Measurements from ENCODE around the gene ETFA.
"Not testable (repeated sequence)": the region's sequence is repeated elsewhere in the genome, so short reads cannot be mapped to it uniquely, and the experiment has no call there.

The ETFA gene

DNA sequence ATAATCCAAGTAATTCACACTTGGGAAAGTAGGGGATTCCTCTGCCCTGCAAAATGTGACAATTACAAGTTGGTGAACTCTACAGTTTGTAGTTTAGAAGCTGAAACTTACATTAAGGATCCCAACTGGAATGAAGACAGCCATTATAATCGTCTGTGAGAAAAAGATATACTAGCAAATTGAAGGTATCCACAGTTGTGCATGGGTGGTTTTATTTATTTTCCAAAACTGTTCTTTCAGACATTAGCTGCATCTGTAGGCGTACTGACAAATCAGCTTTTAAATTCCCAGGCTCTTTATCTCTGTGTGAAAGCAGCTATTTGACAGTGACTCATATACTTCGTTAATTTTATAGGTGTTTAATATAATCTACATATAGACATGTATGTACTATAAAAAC, 12.8 kb upstream of the ETFA start:
- no peak for DNase-seq

DNA sequence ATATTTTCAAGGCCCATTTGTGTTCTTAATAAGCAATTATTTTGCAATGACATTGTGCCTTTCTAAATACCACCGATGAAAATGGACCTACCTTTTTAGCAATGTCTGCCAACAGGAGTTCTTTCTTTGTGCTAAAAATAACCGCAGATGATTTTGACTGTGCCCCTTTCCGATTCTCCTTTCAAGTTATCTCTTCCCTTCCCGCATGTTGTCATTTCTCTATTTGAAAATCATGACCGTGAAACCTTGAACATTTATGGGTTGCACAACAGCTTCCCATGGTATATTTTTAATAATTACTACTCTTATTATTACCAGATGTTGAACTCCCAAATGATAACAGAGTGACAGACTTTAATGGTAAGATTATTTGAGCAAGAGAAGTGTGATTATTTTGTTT, 10.3 kb upstream of the ETFA start:
- DNase-seq, result no peak

GRCh38 chr15:76321171-76321570, 9.9 kb upstream of the ETFA start:
- DNase-seq, result no peak

- DNase-seq, result no peak
Observed at GRCh38 chr15:76320012-76320411, 8.7 kb upstream of the ETFA start.

GRCh38 chr15:76313731-76314130, 2.5 kb upstream of the ETFA start:
- DNase-seq, result no peak

- not testable (repeated sequence) for DNase-seq
Observed at GRCh38 chr15:76313175-76313567, 1.9 kb upstream of the ETFA start.

- no peak for DNase-seq
Observed at GRCh38 chr15:76312540-76313174, 1.4 kb upstream of the ETFA start.

GRCh38 chr15:76310475-76311099, 682 bp downstream of the ETFA start:
- no peak for DNase-seq

GRCh38 chr15:76309601-76310330, 1.5 kb downstream of the ETFA start:
- DNase-seq, result no peak

- DNase-seq, result no peak
Observed at GRCh38 chr15:76303909-76304308, 7.4 kb downstream of the ETFA start.

DNA sequence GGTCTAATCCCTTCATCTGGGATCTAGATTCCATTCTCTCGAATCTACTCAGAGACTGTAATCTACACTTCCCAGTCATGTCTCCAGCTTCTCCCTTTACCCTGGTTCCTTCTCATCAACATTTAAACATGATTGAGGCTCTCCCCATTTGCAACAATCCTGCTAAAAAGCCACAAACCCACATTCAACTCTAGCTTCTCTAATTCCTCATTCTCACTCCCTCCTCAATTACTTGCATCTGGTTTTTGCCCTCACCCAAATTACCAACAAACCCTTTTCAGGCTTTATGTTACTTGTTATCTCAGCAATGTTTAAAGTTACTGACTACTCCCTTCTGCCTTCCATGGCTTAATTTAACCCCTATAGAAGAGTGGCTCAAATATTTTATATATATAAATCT, 11.5 kb downstream of the ETFA start:
- no peak for DNase-seq

DNA sequence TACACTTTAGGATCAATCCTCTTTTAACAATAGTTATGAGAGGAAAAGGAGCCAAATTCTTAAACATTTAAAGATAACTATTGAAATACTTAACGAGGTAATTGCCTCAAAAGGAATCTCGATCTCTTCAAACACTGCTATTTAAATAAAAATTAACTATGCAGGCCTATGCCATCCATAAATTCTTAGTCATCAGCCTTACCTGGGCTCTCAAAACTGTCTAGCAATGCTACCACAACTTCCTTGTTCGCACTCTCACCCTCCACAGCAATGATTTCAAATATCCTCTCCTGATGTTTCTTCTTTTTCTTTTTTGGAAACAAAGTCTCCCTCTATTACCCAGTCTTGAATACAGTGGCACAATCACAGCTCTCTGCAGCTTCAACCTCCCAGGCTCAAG, 12.3 kb downstream of the ETFA start:
- no peak for DNase-seq

- DNase-seq, result not testable (repeated sequence)
Observed at GRCh38 chr15:76297951-76298350, 13.3 kb downstream of the ETFA start.

DNA sequence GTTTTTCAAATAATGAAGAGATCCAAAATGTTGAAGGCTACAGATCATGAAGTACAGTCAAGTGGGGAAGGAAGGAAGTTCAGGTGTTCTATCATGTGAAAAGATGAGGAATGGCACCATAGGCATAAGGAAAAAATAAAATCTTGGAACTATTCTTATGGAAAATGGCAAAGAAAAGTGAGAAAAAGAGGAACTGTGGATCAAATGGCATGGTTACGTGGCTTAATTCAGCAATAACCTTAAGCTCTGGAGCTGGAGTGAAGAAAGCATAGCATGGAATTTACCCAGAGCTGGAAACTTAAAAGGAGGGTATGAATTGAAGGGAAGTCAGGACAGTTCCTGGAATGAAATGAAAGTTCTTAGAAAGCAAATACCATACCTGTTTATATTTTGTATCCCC, 14.4 kb downstream of the ETFA start:
- DNase-seq, result no peak

- DNase-seq, result not testable (repeated sequence)
Observed at GRCh38 chr15:76294463-76294862, 16.8 kb downstream of the ETFA start.

- no peak for DNase-seq
Observed at GRCh38 chr15:76293361-76293760, 17.9 kb downstream of the ETFA start.

GRCh38 chr15:76289582-76289981, 21.7 kb downstream of the ETFA start:
- no peak for DNase-seq

DNA sequence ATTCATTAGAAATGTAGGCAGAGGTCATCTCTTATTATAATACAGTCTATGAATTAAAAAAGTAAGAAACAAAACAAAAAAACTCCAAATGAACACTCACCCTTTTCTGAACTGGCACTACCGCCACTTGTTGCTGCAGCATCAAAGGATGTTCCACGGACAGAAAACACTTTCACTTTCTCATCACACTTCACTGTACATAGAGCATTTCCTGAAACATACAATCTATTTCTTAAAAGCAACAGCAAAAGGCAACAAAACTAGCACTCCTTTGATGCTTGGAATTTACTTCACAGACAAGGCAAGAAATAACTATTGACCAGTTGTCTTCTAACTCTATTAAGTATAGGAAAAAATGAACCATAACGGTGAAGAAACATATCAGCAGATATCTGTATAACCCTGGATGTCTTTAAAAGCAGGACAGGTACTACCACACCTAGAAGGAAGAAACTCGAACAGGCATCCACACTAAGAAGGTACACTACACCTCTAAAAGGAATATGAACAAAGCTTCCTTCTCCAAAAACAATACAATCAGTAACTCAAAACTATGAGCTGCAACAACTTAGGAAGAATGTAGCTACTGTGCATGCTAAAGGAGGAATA, 24.9 kb downstream of the ETFA start:
- no peak for DNase-seq

GRCh38 chr15:76285241-76285825, 25.9 kb downstream of the ETFA start:
- no peak for DNase-seq

GRCh38 chr15:76282465-76282864, 28.8 kb downstream of the ETFA start:
- DNase-seq, result no peak

DNA sequence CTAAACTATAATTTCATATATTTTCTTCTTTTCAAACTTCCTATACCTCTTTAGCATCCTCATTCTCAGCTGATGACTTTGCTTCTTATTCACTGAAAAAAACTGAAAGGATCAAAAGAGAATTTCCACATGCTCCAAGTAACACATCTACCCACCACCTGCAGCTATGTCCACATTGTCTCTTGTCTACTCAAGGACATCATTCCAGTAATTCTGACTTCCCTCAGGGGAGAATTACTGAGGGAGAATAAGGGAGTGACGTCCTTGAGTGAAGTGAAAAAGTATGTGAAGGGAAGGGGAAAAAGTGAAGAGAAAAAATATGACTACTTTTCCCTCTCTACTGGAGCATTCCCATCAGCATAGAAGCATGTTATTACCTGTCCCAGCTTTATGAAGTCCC, 32.6 kb downstream of the ETFA start:
- no peak for DNase-seq

GRCh38 chr15:76274821-76275220, 36.4 kb downstream of the ETFA start:
- DNase-seq, result no peak

DNA sequence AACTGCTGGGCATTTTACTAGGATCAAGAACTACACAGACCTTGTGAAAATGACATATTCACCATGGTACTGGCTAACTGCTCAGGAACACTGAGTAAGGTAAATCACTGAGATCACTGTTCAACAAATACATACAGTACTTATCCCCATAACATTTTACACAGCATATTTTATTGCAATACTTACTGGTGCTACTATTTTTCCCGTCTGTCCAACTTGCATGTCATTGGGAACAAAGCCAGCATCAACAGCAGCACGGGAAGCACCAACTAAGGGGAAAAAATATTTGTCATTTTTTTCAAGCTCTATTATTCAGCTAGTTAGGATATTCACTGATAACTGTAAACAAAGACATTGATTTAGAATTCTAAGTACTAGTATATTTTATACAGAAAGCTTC, 37.0 kb downstream of the ETFA start:
- no peak for DNase-seq

DNA sequence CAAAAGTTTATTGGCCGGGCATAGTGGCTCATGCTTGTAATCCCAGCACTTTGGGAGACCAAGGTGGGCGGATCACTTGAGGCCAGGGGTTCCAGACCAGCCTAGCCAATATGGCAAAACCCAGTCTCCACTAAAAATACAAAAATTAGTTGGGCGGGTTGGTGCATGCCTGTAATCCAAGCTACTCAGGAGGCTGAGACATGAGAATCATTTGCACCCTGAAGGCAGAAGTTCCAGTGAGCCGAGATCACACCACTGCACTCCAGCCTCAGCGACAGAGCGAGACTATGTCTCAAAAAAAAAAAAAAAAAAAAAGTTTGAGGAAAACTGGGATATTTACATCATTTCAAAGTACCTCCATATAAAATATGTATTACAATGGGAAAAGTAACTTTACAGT, 40.4 kb downstream of the ETFA start:
- DNase-seq, result no peak
